Lung (tissue), 12 donors: ENCODE results near the gene POM121L2. TPM values are rescaled to one million over a fixed set of nuclear protein-coding genes. Genes with fewer than 3 reads are reported as not detected.
A peak's percentile ranks its signal among the peaks of the same experiment; 100 is the strongest.

Experiments used
- ATAC-seq: fragments of 200-7000 bp; cut with Tn5 transposase; one replicate; pipeline ENCODE4 v1.9.1; 2020; ENCODE audit warnings: moderate number of reproducible peaks; ENCODE audit not compliant: insufficient read depth, low FRiP score
- DNase-seq, 3 donors: peaks; one replicate each; pipeline ENCODE4 v3.0.0-alpha.2; 2013 to 2017
- H3K27ac ChIP-seq, 2 donors: one replicate each; pipeline ENCODE4 v1.5.1; 2013; ENCODE audit warnings: mild to moderate bottlenecking in 2 of 2, moderate library complexity in 2 of 2, control low read depth in 1 of 2, inconsistent platforms in 1 of 2, low read depth in 1 of 2, low read length in 1 of 2
- H3K27me3 ChIP-seq, 3 donors: one replicate each; pipeline ENCODE4 v1.5.1; 2013; ENCODE audit warnings: low read length in 2 of 3; ENCODE audit not compliant: control insufficient read depth in 3 of 3, insufficient read depth in 3 of 3
- H3K36me3 ChIP-seq, 4 donors: one replicate each; pipeline ENCODE4 v1.5.1; 2013; ENCODE audit warnings: low read length in 4 of 4, mild to moderate bottlenecking in 1 of 4, moderate library complexity in 1 of 4; ENCODE audit not compliant: control insufficient read depth in 4 of 4, insufficient read depth in 4 of 4
- H3K4me1 ChIP-seq, 5 donors: one replicate each; pipeline ENCODE4 v1.5.1; 2013; ENCODE audit warnings: low read length in 5 of 5, mild to moderate bottlenecking in 2 of 5, moderate library complexity in 1 of 5; ENCODE audit not compliant: control insufficient read depth in 5 of 5, insufficient read depth in 5 of 5
- H3K4me3 ChIP-seq: one replicate; pipeline ENCODE4 v1.5.1; 2013; ENCODE audit warnings: mild to moderate bottlenecking, control low read depth, moderate library complexity
- H3K9ac ChIP-seq, 2 donors: one replicate each; pipeline ENCODE4 v1.5.1; 2013; ENCODE audit warnings: low read length in 2 of 2, control low read depth in 1 of 2; ENCODE audit not compliant: insufficient read depth in 1 of 2
- H3K9me3 ChIP-seq, 4 donors: one replicate each; pipeline ENCODE4 v1.5.1; 2013; ENCODE audit warnings: low read length in 3 of 4, mild to moderate bottlenecking in 1 of 4, moderate library complexity in 1 of 4; ENCODE audit not compliant: control insufficient read depth in 4 of 4, insufficient read depth in 3 of 4
- CTCF ChIP-seq: IDR thresholded peaks from 2 replicates; pipeline ENCODE4 v1.5.1; 2012; ENCODE audit warnings: mild to moderate bottlenecking; ENCODE audit errors: control extremely low read depth, extremely low read depth
- WGBS, 2 donors: extraction: QIAGEN DNeasy Blood & Tissue Kit; methylation state at CpG; one replicate each; pipeline ENCODE4 v1.1.7; 2013; 5-methylcytosine and 5-hydroxymethylcytosine counted together
- polyA plus RNA-seq, 2 donors: library from polyadenylated mRNA; stranded (reverse); fragments of 200-250 nt; gene quantifications; one replicate each; pipeline ENCODE4 v1.2.1, GENCODE V29; 2013
- total RNA-seq, 2 donors: library from RNA; depleted of rRNA in 1 of 2; stranded (reverse); fragments of >200 nt in 1 of 2; gene quantifications; one replicate each; pipeline ENCODE4 v1.2.1, GENCODE V29; 2014 to 2021
- donor health status: control.
- donor health status: control.
- donor health status: Bipolar disorder and iron deficiency.
- donor health status: healthy.
- donor health status: DM: yes; HTN: yes; CAD: no.

Gene POM121L2
- total and polyA plus RNA-seq, 4 donors: not detected

- ATAC-seq: no peak
- 15 to 17% methylated on average over 19 of the region's 19 CpGs for WGBS, 2 donors
- H3K4me3 ChIP-seq: no peak overlapping the region
- peaks cover 0 to 4% (median 1%) of the 10 kb centered on the region in 4 donors for H3K9me3 ChIP-seq
- no peak overlapping the region for H3K9ac ChIP-seq
- DNase-seq: no peak
- no peak overlapping the region for H3K27ac ChIP-seq
- H3K36me3 ChIP-seq: no peaks in the 10 kb centered on the region
- peaks cover 0 to 9% (median 5%) of the 10 kb centered on the region in 5 donors for H3K4me1 ChIP-seq
- H3K27me3 ChIP-seq: peaks cover 10 to 62% (median 53%) of the 10 kb centered on the region in 3 donors
- no peak for TF ChIP-seq CTCF
These were observed 297 bp downstream of the POM121L2 start for GRCh38 chr6:27311806-27312145.

- ATAC-seq (no peak), DNase-seq (no peak)
- H3K27me3 ChIP-seq: peaks cover 9 to 67% (median 50%) of the 10 kb centered on the region in 3 donors
- TF ChIP-seq CTCF: no peak
- H3K9ac ChIP-seq: no peak overlapping the region
- WGBS, 2 donors: 39 to 40% methylated on average over 16 of the region's 16 CpGs
- H3K4me3 ChIP-seq: no peak overlapping the region
- peaks cover 0 to 4% (median 1%) of the 10 kb centered on the region in 4 donors for H3K9me3 ChIP-seq
- H3K27ac ChIP-seq: no peak overlapping the region
- no peaks in the 10 kb centered on the region for H3K4me1 ChIP-seq
- H3K36me3 ChIP-seq: no peaks in the 10 kb centered on the region
These were observed 8.3 kb downstream of the POM121L2 start for GRCh38 chr6:27303613-27304272.

- ATAC-seq (no peak), DNase-seq (peak in 1 of 3 donors; percentile 28)
- no peaks in the 10 kb centered on the region for H3K36me3 ChIP-seq
- peaks cover 19 to 91% (median 83%) of the 10 kb centered on the region in 3 donors for H3K27me3 ChIP-seq
- no peak for TF ChIP-seq CTCF
- H3K4me1 ChIP-seq: no peaks in the 10 kb centered on the region
- H3K4me3 ChIP-seq: no peak overlapping the region
- no peak overlapping the region for H3K9ac ChIP-seq
- WGBS, 2 donors: 22% methylated on average over 22 of the region's 22 CpGs
- no peak overlapping the region for H3K27ac ChIP-seq
- H3K9me3 ChIP-seq: peaks cover 0 to 12% (median 0%) of the 10 kb centered on the region in 4 donors
These were observed 14.0 kb downstream of the POM121L2 start for GRCh38 chr6:27297857-27298730.
